ENCODE measurements around the gene EFNA4. TPM values are rescaled to one million over a fixed set of nuclear protein-coding genes. Genes with fewer than 3 reads are reported as not detected.

EFNA4 gene
- polyA plus RNA-seq, 1 donor (not counting 4 experiments of a cell fraction or from before 2014, with no cell fraction given): 7.6 TPM

- H3K79me2 ChIP-seq (ENCODE audit: control insufficient read depth, insufficient read depth, low read length): peaks cover 33% of the 10 kb centered on the region
- no peak overlapping the region for H2AFZ ChIP-seq (ENCODE audit: control insufficient read depth, low read length)
- H3K9me3 ChIP-seq (ENCODE audit: control insufficient read depth, low read depth, low read length): no peaks in the 10 kb centered on the region
- peak; percentile 43 for FAIRE-seq
- H3K36me3 ChIP-seq (ENCODE audit: control insufficient read depth in 2 of 2, extremely low read depth in 1 of 2, insufficient read depth in 2 of 2, low read length in 2 of 2): peaks cover 22 to 26% of the 10 kb centered on the region in 2 experiments
- peak overlapping the region; percentile 95 for H3K4me2 ChIP-seq (ENCODE audit: control insufficient read depth, extremely low read depth, insufficient read depth, low read depth, low read length)
- peak overlapping the region; percentile 77 for H3K27ac ChIP-seq (ENCODE audit: control insufficient read depth, insufficient read depth, low read length)
- no peaks in the 10 kb centered on the region for H3K9me1 ChIP-seq (ENCODE audit: control insufficient read depth, extremely low read depth, insufficient read depth, low read length)
- dilution Hi-C loops (cut with MboI; ENCODE audit: extremely low pct_ligation_motif_present, low sequenced_read_pairs): no loop called here
- H3K4me1 ChIP-seq (ENCODE audit: control insufficient read depth, extremely low read depth, insufficient read depth, low read length): peaks cover 27% of the 10 kb centered on the region
- TF ChIP-seq, protein P1, sequence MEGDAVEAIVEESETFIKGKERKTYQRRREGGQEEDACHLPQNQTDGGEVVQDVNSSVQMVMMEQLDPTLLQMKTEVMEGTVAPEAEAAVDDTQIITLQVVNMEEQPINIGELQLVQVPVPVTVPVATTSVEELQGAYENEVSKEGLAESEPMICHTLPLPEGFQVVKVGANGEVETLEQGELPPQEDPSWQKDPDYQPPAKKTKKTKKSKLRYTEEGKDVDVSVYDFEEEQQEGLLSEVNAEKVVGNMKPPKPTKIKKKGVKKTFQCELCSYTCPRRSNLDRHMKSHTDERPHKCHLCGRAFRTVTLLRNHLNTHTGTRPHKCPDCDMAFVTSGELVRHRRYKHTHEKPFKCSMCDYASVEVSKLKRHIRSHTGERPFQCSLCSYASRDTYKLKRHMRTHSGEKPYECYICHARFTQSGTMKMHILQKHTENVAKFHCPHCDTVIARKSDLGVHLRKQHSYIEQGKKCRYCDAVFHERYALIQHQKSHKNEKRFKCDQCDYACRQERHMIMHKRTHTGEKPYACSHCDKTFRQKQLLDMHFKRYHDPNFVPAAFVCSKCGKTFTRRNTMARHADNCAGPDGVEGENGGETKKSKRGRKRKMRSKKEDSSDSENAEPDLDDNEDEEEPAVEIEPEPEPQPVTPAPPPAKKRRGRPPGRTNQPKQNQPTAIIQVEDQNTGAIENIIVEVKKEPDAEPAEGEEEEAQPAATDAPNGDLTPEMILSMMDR (optimal IDR thresholded peaks at IDR 0.05 in 1 of 3, IDR thresholded peaks at IDR 0.05 in 1 of 3, conservative IDR thresholded peaks at IDR 0.05 in 1 of 3; ENCODE audit: extremely low read depth in 1 of 3, insufficient read depth in 2 of 3, low read length in 3 of 3): peak in 2 of 3 experiments; percentile 58 to 69
- TF ChIP-seq EZH2 (IDR thresholded peaks at IDR 0.05; ENCODE audit: low read length): no peak
- H3K9ac ChIP-seq (ENCODE audit: control insufficient read depth, extremely low read depth, insufficient read depth, low read length): peak overlapping the region; percentile 84
- H3K4me3 ChIP-seq (ENCODE audit: control insufficient read depth in 2 of 3, extremely low read depth in 1 of 3, insufficient read depth in 2 of 3, low read depth in 1 of 3, low read length in 3 of 3): peak overlapping the region; percentile 75 to 93 (median 91)
- DNase-seq (ENCODE audit: low read depth, low spot score): no peak
- H4K20me1 ChIP-seq (ENCODE audit: control insufficient read depth, extremely low read depth, insufficient read depth, low read length): no peaks in the 10 kb centered on the region
- H3K27me3 ChIP-seq (ENCODE audit: control insufficient read depth, extremely low read depth, insufficient read depth, low read length): no peaks in the 10 kb centered on the region
Observed at GRCh38 chr1:155052439-155053395, 10.8 kb upstream of the EFNA4 start.

DNA sequence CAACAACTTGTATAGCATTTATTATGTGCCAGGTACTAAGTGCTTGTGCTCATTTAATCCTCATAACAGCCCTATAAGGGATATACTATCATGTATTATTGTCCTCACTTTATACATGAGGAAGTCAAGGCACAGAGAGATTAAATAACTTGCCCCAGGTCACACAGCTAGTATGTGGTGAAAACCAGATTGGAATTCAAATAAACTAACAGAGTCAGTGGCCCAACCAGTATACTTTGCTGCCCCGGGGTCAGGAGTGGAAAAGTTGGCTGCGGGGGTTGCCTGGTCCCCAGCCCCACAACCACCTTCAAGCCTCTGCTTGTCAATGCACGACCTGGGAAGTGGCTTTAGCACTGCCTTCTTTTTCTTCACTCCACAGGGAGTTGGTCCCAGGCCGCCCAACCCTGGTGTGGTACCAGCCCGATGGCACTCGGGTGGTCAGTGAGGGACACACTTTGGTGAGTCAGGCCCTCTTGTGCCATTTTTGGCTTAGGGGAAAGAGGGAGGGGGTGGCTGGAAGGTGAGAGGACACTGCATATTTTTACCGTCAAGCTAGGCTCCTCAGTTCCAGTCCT lies 9.9 kb upstream of the EFNA4 start:
- no peaks in the 10 kb centered on the region for H3K9me1 ChIP-seq (ENCODE audit: control insufficient read depth, extremely low read depth, insufficient read depth, low read length)

More for the DNA sequence above, 9.9 kb upstream of the EFNA4 start:
- no peaks in the 10 kb centered on the region for H3K27me3 ChIP-seq (ENCODE audit: control insufficient read depth, extremely low read depth, insufficient read depth, low read length)
- H3K36me3 ChIP-seq (ENCODE audit: control insufficient read depth in 2 of 2, extremely low read depth in 1 of 2, insufficient read depth in 2 of 2, low read length in 2 of 2): peaks cover 29 to 34% of the 10 kb centered on the region in 2 experiments
- FAIRE-seq (no peak), DNase-seq (ENCODE audit: low read depth, low spot score) (no peak)
- H4K20me1 ChIP-seq (ENCODE audit: control insufficient read depth, extremely low read depth, insufficient read depth, low read length): no peaks in the 10 kb centered on the region
- H3K4me2 ChIP-seq (ENCODE audit: control insufficient read depth, extremely low read depth, insufficient read depth, low read depth, low read length): peak overlapping the region; percentile 95
- no peak overlapping the region for H2AFZ ChIP-seq (ENCODE audit: control insufficient read depth, low read length)
- peak overlapping the region in 2 of 3 experiments; percentile 41 to 93 for H3K4me3 ChIP-seq (ENCODE audit: control insufficient read depth in 2 of 3, extremely low read depth in 1 of 3, insufficient read depth in 2 of 3, low read depth in 1 of 3, low read length in 3 of 3)
- peak overlapping the region; percentile 17 for H3K27ac ChIP-seq (ENCODE audit: control insufficient read depth, insufficient read depth, low read length)
- peak overlapping the region; percentile 84 for H3K9ac ChIP-seq (ENCODE audit: control insufficient read depth, extremely low read depth, insufficient read depth, low read length)
- dilution Hi-C loops (cut with MboI; ENCODE audit: extremely low pct_ligation_motif_present, low sequenced_read_pairs): no loop called here
- no peaks in the 10 kb centered on the region for H3K9me3 ChIP-seq (ENCODE audit: control insufficient read depth, low read depth, low read length)
- peaks cover 33% of the 10 kb centered on the region for H3K79me2 ChIP-seq (ENCODE audit: control insufficient read depth, insufficient read depth, low read length)
- TF ChIP-seq EZH2 (IDR thresholded peaks at IDR 0.05; ENCODE audit: low read length): no peak
- TF ChIP-seq, protein P1 (optimal IDR thresholded peaks at IDR 0.05 in 1 of 3, IDR thresholded peaks at IDR 0.05 in 1 of 3, conservative IDR thresholded peaks at IDR 0.05 in 1 of 3; ENCODE audit: extremely low read depth in 1 of 3, insufficient read depth in 2 of 3, low read length in 3 of 3): no peak
- peaks cover 27% of the 10 kb centered on the region for H3K4me1 ChIP-seq (ENCODE audit: control insufficient read depth, extremely low read depth, insufficient read depth, low read length)

Data from keratinocyte (primary cell).